OCI-LY7 (cell line): ENCODE measurements around the gene CCNA1.
A peak's percentile ranks its signal among the peaks of the same experiment; 100 is the strongest.

Source experiments
- EZH2phosphoT487 ChIP-seq: fragments of 200-600 bp; sonication (generic); IDR thresholded peaks from 2 replicates; pipeline ENCODE4 v1.6.1; 2018; ENCODE audit warnings: low read depth, borderline replicate concordance, mild to moderate bottlenecking, mixed run types, antibody characterized with exemption, low read length, moderate library complexity, mixed read lengths
- TF ChIP-seq, protein P1 (sequence below): fragments of 200-600 bp; sonication (generic); conservative IDR thresholded peaks from 2 replicates; pipeline ENCODE4 v1.5.1; 2014; ENCODE audit warnings: mild to moderate bottlenecking, antibody characterized with exemption, low read length, moderate library complexity, mixed read lengths

DNA sequence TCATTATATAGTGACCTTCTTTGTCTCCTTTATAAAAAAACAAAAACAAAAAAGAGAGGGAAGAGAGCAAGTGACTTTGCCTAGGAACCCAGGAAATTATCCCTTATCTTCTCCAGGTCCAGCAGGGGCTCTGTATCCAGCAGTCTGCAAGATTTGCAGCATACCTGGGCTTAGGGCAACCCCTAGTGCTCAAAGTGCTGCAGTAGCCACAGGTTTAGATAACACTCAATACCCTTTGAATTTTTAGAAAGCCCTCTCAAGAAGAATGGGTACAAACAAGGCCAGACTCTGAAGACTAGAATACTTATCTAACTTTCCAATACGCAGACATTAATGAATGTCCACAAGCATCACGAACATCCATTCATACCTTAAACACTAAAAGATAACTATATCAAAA lies 43.2 kb downstream of the CCNA1 start:
- TF ChIP-seq, protein P1, sequence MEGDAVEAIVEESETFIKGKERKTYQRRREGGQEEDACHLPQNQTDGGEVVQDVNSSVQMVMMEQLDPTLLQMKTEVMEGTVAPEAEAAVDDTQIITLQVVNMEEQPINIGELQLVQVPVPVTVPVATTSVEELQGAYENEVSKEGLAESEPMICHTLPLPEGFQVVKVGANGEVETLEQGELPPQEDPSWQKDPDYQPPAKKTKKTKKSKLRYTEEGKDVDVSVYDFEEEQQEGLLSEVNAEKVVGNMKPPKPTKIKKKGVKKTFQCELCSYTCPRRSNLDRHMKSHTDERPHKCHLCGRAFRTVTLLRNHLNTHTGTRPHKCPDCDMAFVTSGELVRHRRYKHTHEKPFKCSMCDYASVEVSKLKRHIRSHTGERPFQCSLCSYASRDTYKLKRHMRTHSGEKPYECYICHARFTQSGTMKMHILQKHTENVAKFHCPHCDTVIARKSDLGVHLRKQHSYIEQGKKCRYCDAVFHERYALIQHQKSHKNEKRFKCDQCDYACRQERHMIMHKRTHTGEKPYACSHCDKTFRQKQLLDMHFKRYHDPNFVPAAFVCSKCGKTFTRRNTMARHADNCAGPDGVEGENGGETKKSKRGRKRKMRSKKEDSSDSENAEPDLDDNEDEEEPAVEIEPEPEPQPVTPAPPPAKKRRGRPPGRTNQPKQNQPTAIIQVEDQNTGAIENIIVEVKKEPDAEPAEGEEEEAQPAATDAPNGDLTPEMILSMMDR: 0 out of 2 replicates have a peak, but pooled peaks have one; percentile 31
- no peak for TF ChIP-seq EZH2phosphoT487
